IMR-90 (cell line): ENCODE results near the gene CDHR1. TPM values are rescaled to one million over a fixed set of nuclear protein-coding genes. Genes with fewer than 3 reads are reported as not detected.

Experiments
- ATAC-seq: fragments of 200-7000 bp; cut with Tn5 transposase; 2 replicates; pipeline ENCODE4 v1.9.1; 2020; ENCODE audit warnings: low read depth, mild to moderate bottlenecking, moderate library complexity
- BruUV-seq: library from RNA; stranded (reverse); fragments of 400-500 nt; replicated peaks from 2 replicates; lab custom pipeline; 2021; lab: Mats Ljungman, UMichigan
- CTCF ChIA-PET: fragments of 300-600 bp; formaldehyde crosslinking; extraction: SDS; loops from one replicate; lab custom pipeline; 2021; ENCODE audit warnings: antibody characterized with exemption; lab: Yijun Ruan, JAX
- POLR2A ChIA-PET: fragments of 300-600 bp; sonication (Branson Sonifier 250); formaldehyde crosslinking; loops from one replicate; lab custom pipeline; 2022; ENCODE audit warnings: antibody characterized with exemption; ENCODE audit not compliant: unreplicated experiment; lab: Charles Lee
- DNase-seq: peaks from one replicate; pipeline ENCODE4 v3.0.0; 2013
- H2AFZ ChIP-seq: replicated peaks from 2 replicates; pipeline ENCODE3; 2013; ENCODE audit warnings: low read length, mild to moderate bottlenecking; ENCODE audit not compliant: poor library complexity
- H2AK5ac ChIP-seq: 2 replicates; pipeline ENCODE4 v1.6.1; 2013; ENCODE audit warnings: low read depth, low read length, inconsistent platforms
- H2AK9ac ChIP-seq: replicated peaks from 2 replicates; pipeline ENCODE3; 2013; ENCODE audit warnings: mild to moderate bottlenecking, low read depth, low read length, moderate library complexity; ENCODE audit not compliant: poor library complexity
- H2BK120ac ChIP-seq: 2 replicates; pipeline ENCODE4 v1.6.1; 2013; ENCODE audit warnings: low read depth, low read length, inconsistent platforms
- H2BK15ac ChIP-seq: 3 replicates; pipeline ENCODE4 v1.6.1; 2013; ENCODE audit warnings: low read depth, low read length, inconsistent platforms
- H2BK20ac ChIP-seq: 2 replicates; pipeline ENCODE4 v1.6.1; 2013; ENCODE audit warnings: low read depth, mild to moderate bottlenecking, inconsistent platforms, low read length, moderate library complexity
- H2BK5ac ChIP-seq: 2 replicates; pipeline ENCODE4 v1.6.1; 2013; ENCODE audit warnings: mild to moderate bottlenecking, low read depth, low read length, inconsistent platforms; ENCODE audit not compliant: poor library complexity, severe bottlenecking
- H3K14ac ChIP-seq: replicated peaks from 2 replicates; pipeline ENCODE4 v1.6.1; 2013; ENCODE audit warnings: low read depth, low read length, inconsistent platforms
- H3K18ac ChIP-seq: 2 replicates; pipeline ENCODE4 v1.6.1; 2013; ENCODE audit warnings: low read depth, low read length, control low read depth
- H3K23ac ChIP-seq: 2 replicates; pipeline ENCODE4 v1.6.1; 2013; ENCODE audit warnings: low read depth, low read length, inconsistent platforms
- H3K27ac ChIP-seq: 2 replicates; pipeline ENCODE4 v1.5.1; 2013; ENCODE audit warnings: mild to moderate bottlenecking, control low read depth, low read length; ENCODE audit not compliant: insufficient read depth
- H3K27me3 ChIP-seq: 2 replicates; pipeline ENCODE4 v1.6.1; 2013; ENCODE audit warnings: low read length; ENCODE audit not compliant: control insufficient read depth, insufficient read depth
- H3K36me3 ChIP-seq: 2 replicates; pipeline ENCODE4 v1.6.1; 2013; ENCODE audit warnings: low read length, mixed read lengths; ENCODE audit not compliant: control insufficient read depth, insufficient read depth
- H3K4ac ChIP-seq: 2 replicates; pipeline ENCODE4 v1.6.1; 2013; ENCODE audit warnings: low read depth, low read length, inconsistent platforms
- H3K4me1 ChIP-seq: 2 replicates; pipeline ENCODE4 v1.6.1; 2013; ENCODE audit warnings: low read length, mixed read lengths; ENCODE audit not compliant: control insufficient read depth, insufficient read depth
- H3K4me2 ChIP-seq: 2 replicates; pipeline ENCODE4 v1.6.1; 2013; ENCODE audit warnings: low read depth, mild to moderate bottlenecking, control low read depth, low read length, moderate library complexity
- H3K4me3 ChIP-seq: 2 replicates; pipeline ENCODE4 v1.5.1; 2013; ENCODE audit warnings: low read depth, mild to moderate bottlenecking, control low read depth, low read length, moderate library complexity; ENCODE audit not compliant: insufficient read depth
- H3K56ac ChIP-seq: 2 replicates; pipeline ENCODE4 v1.6.1; 2013; ENCODE audit warnings: low read length, inconsistent platforms; ENCODE audit not compliant: insufficient read depth; ENCODE audit errors: extremely low read depth
- H3K79me1 ChIP-seq, 2 experiments: 2 replicates each; pipeline ENCODE4 v1.6.1; 2013; ENCODE audit warnings: low read length in 2 of 2, inconsistent platforms in 1 of 2, low read depth in 1 of 2
- H3K9ac ChIP-seq: 2 replicates; pipeline ENCODE4 v1.6.1; 2013; ENCODE audit warnings: low read depth, low read length, control low read depth
- H3K9me1 ChIP-seq: 2 replicates; pipeline ENCODE4 v1.6.1; 2013; ENCODE audit warnings: low read length, inconsistent platforms; ENCODE audit not compliant: insufficient read depth
- H3K9me3 ChIP-seq: 2 replicates; pipeline ENCODE4 v1.6.1; 2013; ENCODE audit warnings: low read length; ENCODE audit not compliant: control insufficient read depth, insufficient read depth
- H4K20me1 ChIP-seq: 2 replicates; pipeline ENCODE4 v1.6.1; 2013; ENCODE audit warnings: low read length, inconsistent platforms; ENCODE audit not compliant: insufficient read depth
- H4K5ac ChIP-seq: 2 replicates; pipeline ENCODE4 v1.6.1; 2013; ENCODE audit warnings: mild to moderate bottlenecking, low read depth, low read length, control low read depth
- H4K8ac ChIP-seq, 2 experiments: 2 replicates each; pipeline ENCODE4 v1.6.1; 2013; ENCODE audit warnings: low read depth in 2 of 2, low read length in 2 of 2, control low read depth in 1 of 2, inconsistent platforms in 1 of 2
- H4K91ac ChIP-seq: 2 replicates; pipeline ENCODE4 v1.6.1; 2013; ENCODE audit warnings: low read depth, low read length, inconsistent platforms; ENCODE audit not compliant: insufficient read depth
- MAFK ChIP-seq: IDR thresholded peaks from 2 replicates; pipeline ENCODE4 v1.6.1; 2012; ENCODE audit warnings: low read depth, low read length, improper control_type of control experiment
- MXI1 ChIP-seq: IDR thresholded peaks from 2 replicates; pipeline ENCODE4 v1.6.1; 2012; ENCODE audit warnings: low read depth, mild to moderate bottlenecking, low read length, moderate library complexity, borderline replicate concordance
- RAD21 ChIP-seq: IDR thresholded peaks from 2 replicates; pipeline ENCODE4 v1.6.1; 2012; ENCODE audit warnings: low read length, improper control_type of control experiment
- RFX5 ChIP-seq: IDR thresholded peaks from 2 replicates; pipeline ENCODE4 v1.8.0; 2012; ENCODE audit warnings: low read depth, mild to moderate bottlenecking, low read length, moderate library complexity
- SMC3 ChIP-seq: fragments of 150-350 bp; IDR thresholded peaks from 2 replicates; pipeline ENCODE4 v1.6.1; 2016; ENCODE audit warnings: low read depth, mild to moderate bottlenecking, antibody characterized with exemption, low read length, moderate library complexity
- WGBS, 2 experiments: methylation state at CpG; one replicate each; pipeline versions ENCODE4 v1.1.5 to v1.1.7; 2013; ENCODE audit warnings: missing lambda C conversion rate in 2 of 2; ENCODE audit not compliant: insufficient read length in 1 of 2; ENCODE audit errors: extremely low coverage in 2 of 2; 5-methylcytosine and 5-hydroxymethylcytosine counted together
- dilution Hi-C: fragments of 300-500 bp; cut with HindIII; formaldehyde crosslinking; loops from one replicate; pipeline ENCODE4 v1.14.3; 2018; ENCODE audit warnings: low sequenced_read_pairs; ENCODE audit not compliant: unreplicated experiment
- in situ Hi-C: fragments of 300-500 bp; cut with MboI; formaldehyde crosslinking; loops from 3 replicates; pipeline ENCODE4 v1.14.3; 2019; ENCODE audit warnings: low sequenced_read_pairs, inconsistent platforms, mixed read lengths
- intact Hi-C: fragments of 100-400 bp; cut with micrococcal nuclease; formaldehyde crosslinking; loops from 2 replicates; pipeline ENCODE4 v1.10.0; 2022
- polyA plus RNA-seq, 3 experiments: library from polyadenylated mRNA; depleted of rRNA; stranded (reverse); fragments of >200 nt; gene quantifications; 2 replicates each; pipeline ENCODE4 v1.2.3, GENCODE V29; 2012; ENCODE audit warnings: low replicate concordance in 1 of 3
- total RNA-seq: library from RNA; depleted of rRNA; stranded (reverse); fragments of >200 nt; gene quantifications from 2 replicates; pipeline ENCODE4 v1.2.3, GENCODE V29; 2012

CDHR1 gene
- total and polyA plus RNA-seq, 2 of the 4 experiments (the other 2 are of a cell fraction): not detected

GRCh38 chr10:84201244-84201606 is 6.9 kb downstream of the CDHR1 start:
- no peak overlapping the region for H3K4me3 ChIP-seq
- H3K4ac ChIP-seq: no peak overlapping the region
- ChIA-PET CTCF (no interaction called here), POLR2A (no interaction called here)
- no peak overlapping the region for H3K9ac ChIP-seq
- in situ Hi-C loops (no loop called here), dilution Hi-C loops (no loop called here), intact Hi-C loops (no loop called here)
- no peak overlapping the region for H4K8ac ChIP-seq
- no peak overlapping the region for H2BK120ac ChIP-seq
- H2AFZ ChIP-seq: no peak overlapping the region
- H3K9me1 ChIP-seq: no peaks in the 10 kb centered on the region
- 57% methylated on average over 1 of the region's 6 CpGs; no CpG with 5 or more reads in 1 of the 2 experiments for WGBS, 2 experiments
- no peak overlapping the region for H2AK5ac ChIP-seq
- no peak overlapping the region for H2BK5ac ChIP-seq
- no peak overlapping the region for H3K4me2 ChIP-seq
- H3K18ac ChIP-seq: no peak overlapping the region
- no peak for TF ChIP-seq RFX5
- no peak for TF ChIP-seq MXI1
- no peak for TF ChIP-seq MAFK
- no peak for TF ChIP-seq RAD21
- TF ChIP-seq SMC3: no peak
- no peaks in the 10 kb centered on the region for H3K36me3 ChIP-seq
- H3K23ac ChIP-seq: no peak overlapping the region
- H3K56ac ChIP-seq: no peak overlapping the region
- no peak for DNase-seq
- peaks cover 14% of the 10 kb centered on the region; the same call in 1 of the 2 replicates for H3K27me3 ChIP-seq
- ATAC-seq: no peak
- H3K4me1 ChIP-seq: no peaks in the 10 kb centered on the region
- H2BK20ac ChIP-seq: no peak overlapping the region
- BruUV-seq: no TSS peak
- H3K27ac ChIP-seq: no peak overlapping the region
- H4K91ac ChIP-seq: no peak overlapping the region
- H3K9me3 ChIP-seq: no peaks in the 10 kb centered on the region
- H3K79me1 ChIP-seq: no peaks in the 10 kb centered on the region
- H3K14ac ChIP-seq: no peak overlapping the region
- H4K5ac ChIP-seq: no peak overlapping the region
- H2BK15ac ChIP-seq: no peak overlapping the region
- H2AK9ac ChIP-seq: no peak overlapping the region
- H4K20me1 ChIP-seq: no peaks in the 10 kb centered on the region
